HG03575 (cell line): ENCODE measurements around the gene SBF1.

ENCODE experiments used
- ATAC-seq: cut with Tn5 transposase; IDR thresholded peaks from one replicate; pipeline ENCODE4 v1.9.1; 2021; ENCODE audit not compliant: unreplicated experiment, insufficient number of reproducible peaks, low FRiP score; ENCODE audit errors: extremely low read depth

SBF1 gene

DNA sequence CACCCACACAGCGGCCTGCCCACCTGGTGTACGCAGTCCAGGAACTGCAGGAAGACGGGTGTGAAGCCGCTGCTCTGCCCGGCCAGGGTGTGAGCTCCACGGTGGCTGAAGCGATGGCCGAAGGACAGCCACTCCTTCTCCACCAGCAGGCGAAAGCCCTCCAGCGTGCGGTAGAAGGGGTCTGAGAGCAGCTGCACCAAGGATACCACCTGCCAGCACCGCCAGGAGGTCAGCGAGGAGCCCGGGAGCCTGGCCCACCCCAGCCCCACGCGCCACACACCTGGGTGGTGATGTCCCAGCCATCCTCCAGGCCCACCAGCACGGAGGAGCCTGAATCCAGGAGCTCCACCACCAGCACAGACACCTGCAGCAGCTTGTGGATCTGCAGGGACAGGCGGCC lies 19.6 kb downstream of the SBF1 start:
- no peak for ATAC-seq

DNA sequence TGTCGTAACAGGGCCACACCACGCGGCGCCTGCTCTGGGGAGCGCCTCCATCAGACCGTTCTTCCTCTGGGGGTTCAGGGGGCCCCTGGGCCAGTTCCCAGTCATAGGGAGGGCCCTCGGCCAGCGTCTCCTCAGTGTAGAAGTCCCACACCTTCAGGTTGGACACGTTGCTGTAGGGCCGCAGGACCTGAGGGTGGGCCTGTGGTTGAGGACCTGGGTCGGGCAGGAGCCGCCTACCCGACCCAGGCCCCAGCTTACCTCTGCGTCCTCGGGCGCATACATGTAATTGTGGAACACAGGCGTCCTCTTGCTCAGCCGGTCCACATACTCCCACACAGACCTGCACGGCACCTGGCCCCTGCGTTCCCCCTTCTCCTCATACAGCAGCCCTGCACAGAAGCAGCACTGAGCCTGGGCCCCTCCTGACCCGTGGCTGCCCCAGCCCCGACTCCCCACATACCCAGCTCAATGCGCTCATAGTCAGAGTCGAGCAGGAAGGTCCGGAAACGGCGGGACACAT lies 20.2 kb downstream of the SBF1 start:
- no peak for ATAC-seq

GRCh38 chr22:50452649-50453048 lies 22.2 kb downstream of the SBF1 start:
- ATAC-seq: no peak

GRCh38 chr22:50447576-50448551 lies 27.0 kb downstream of the SBF1 start:
- no peak for ATAC-seq

DNA sequence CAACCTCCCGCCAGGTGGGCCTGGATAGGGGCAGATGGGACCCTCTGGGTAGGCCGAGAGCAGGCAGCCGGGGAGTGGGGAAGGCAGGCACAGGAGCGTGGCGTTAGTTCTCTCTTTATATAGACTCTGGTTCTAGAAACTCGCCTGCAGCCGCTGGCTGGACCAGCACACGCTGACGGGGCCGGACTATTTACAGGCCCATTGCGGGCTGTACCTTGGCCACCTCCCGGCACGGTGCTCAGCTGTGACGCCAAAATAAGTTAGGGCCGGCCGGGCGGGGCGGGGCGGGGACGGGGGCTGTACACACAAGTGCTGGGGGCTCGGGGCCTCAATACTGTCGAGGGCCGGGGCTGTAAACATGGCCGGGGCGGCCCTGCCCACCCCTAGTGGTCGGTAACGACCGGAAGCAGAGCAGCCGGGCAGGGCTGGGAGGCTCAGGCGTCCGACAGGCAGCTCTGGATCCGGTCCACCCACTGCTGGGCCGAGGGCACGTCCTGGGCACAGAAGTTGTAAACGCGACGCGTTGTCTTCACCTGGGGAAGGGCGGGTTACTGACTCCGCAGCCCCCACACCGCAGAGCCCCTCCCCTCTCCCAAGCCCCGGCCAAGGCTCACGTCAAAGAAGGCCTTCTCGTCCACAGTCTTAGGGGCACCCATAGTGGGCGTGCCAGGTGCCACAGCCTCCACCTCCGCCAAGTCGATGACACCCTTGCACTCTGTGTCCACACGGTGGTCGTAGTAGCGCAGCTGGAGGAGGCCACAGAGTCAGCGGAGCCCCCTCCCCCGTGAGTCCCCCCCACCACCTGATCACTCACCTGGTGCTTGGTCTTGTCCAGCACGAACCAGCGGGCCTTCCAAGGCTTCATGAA lies 27.9 kb downstream of the SBF1 start:
- no peak for ATAC-seq

GRCh38 chr22:50445880-50446707 lies 28.7 kb downstream of the SBF1 start:
- no peak for ATAC-seq

DNA sequence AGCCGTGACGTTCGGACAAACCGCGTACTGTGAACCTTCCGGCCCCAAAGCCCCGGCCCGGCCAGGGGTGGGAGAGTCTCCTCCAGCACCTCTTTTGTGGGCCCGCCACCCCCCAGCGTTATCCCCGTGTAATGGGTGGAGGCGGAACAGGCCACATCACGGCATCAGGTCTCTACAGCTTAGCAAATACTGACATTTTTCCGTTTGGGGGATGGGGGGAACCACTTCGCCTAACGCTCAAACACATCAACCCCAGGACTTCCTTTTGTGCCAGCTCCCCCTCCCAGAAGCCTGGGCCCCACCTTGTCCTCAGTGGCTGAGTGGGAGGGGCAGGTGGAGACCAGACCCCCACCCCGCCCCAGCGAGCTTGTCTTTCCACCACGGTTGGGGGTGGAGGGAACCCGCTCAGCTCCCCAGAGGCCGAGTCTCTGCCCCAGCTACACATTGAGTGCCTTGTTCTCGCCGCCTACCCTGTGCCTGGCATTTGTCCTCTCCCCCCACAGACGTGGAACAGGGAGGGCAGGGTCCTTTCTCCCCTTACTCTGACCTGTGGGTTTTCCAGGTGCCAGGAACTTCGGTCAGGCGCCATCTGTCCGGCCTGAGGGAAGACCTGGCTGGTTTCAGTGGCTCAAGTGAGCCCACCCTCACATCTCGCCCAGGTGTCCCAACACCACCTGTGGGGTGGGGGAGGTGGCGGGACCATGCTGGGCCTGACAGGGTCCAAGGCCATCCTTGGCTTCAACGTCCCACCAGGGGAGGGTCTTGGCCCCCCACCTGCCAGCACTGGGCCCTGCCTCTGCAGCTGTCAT lies 29.6 kb downstream of the SBF1 start:
- ATAC-seq: no peak

- ATAC-seq: no peak
Observed at GRCh38 chr22:50444663-50445062, 30.2 kb downstream of the SBF1 start.

GRCh38 chr22:50443801-50444625 lies 30.8 kb downstream of the SBF1 start:
- ATAC-seq: no peak

DNA sequence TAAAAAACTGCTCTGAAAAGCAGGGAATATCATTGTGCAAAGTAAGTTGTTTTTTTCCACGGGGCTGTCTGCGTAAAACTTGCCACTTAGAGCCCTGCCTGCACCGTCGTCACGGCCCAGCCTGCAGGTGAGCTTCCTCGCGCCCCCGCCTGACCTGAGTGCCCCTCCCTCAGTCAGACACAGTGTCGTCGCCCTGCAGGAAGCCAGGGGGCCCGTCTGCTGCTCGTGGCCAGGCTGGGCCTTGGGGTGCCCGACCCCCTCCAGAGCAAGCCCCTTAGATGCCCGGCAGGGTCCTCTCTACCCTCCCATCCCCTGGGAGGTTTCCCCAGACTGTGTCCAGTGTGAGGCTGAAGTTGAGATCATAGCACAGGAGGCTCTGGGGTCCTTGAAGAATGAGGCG lies 31.6 kb downstream of the SBF1 start:
- no peak for ATAC-seq

- no peak for ATAC-seq
Observed at GRCh38 chr22:50441428-50441993, 33.3 kb downstream of the SBF1 start.

GRCh38 chr22:50440544-50441249 lies 34.1 kb downstream of the SBF1 start:
- ATAC-seq: no peak

DNA sequence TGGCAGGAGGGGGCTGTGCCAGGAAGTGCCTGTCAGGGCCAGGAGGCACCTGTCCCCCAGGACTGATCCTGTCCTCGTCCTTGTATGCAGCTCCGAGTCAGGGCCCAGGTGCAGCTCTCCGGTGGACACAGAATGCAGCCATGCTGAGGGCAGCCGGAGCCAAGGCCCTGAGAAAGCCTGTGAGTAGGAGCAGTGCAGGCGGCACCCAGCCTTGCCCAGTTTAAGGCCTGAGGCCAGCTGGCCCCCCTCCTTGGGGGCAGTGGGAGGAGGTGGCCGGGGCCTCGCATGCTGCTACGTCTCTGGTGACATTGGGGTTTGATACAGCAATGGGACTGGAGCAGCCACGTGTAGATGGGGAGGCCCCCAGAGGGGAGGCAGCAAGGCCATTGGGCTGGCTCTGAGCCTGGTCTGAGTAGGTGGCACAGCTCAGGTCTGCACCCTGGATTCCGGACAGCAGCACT lies 34.9 kb downstream of the SBF1 start:
- ATAC-seq: no peak

DNA sequence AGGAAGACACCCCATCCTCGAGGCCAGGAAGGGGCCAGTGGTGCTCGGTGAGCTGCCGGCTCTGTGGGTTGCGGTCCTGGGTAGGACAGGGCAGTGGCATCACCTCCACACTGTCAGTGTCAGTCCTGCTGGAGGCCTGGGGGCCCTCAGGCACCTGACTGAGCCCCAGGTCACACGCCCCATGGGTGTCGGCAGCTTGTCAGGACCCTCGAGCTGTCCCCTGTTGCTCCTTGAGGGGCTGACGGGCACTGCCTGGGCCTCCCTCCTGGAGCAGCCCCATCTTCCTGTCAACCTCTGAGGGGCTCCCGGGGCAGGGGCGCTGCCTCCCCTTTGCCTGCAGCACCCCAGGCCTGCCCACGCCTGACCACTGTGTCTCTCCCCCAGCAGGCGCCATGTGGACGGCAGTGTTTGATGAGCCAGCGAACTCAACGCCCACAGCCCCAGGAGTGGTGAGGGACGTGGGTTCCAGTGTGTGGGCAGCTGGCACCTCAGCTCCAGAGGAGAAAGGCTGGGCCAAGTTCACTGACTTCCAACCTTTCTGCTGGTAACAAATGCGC lies 35.4 kb downstream of the SBF1 start:
- no peak for ATAC-seq

DNA sequence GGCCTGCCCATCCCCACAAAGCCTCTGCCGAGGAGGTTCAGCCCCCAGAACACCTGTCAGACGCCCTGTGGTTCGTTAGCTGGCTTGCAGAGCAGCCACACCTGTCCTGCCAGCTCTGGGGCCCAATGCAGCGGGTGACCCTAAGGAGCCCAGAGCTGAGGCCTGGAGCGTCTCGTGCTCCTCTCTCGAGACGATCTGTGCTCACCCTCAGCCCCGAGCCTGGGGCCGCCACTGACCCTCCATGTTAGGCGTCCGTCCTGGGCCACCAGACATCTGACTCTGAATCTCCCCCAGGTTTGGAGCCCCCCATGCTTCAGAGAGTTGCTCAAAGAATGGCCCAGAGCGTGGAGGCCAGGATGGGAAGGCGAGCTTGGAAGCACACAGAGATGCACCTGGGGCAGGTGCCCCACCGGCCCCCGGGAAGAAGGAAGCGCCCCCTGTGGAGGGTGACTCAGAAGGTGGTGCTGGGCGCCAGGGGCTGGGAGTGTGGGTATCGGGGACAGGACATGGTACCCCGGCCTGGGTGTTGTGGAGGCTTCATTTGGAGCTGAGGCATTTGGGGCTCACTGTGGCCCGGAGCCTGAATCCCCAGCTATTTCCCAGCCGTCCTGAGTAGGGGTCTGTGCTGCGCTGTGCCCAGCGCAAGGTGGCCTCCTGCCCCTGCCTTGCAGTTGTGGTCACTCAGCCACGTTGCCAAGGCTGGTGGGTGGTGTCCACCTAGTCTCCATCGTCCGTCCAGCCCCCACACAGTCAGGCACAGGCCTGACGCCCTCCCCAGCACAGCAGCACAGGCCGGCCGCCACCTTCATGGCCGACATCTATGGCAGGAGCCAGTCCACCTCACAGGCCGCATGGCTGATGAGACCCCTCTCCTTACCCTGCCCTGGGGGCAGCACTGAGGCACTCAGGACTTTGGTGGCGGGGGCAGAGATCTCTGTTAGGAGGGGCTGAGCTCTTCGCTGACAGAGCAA lies 36.2 kb downstream of the SBF1 start:
- no peak for ATAC-seq
